GM18502 (cell line): ENCODE measurements around the gene RAF1.
"Not testable (repeated sequence)": the region's sequence is repeated elsewhere in the genome, so short reads cannot be mapped to it uniquely, and the experiment has no call there.

Experiments used
- ATAC-seq: cut with Tn5 transposase; IDR thresholded peaks from one replicate; pipeline ENCODE4 v1.9.1; 2021; ENCODE audit warnings: mild to moderate bottlenecking; ENCODE audit not compliant: unreplicated experiment, poor library complexity

The RAF1 gene

GRCh38 chr3:12569836-12570235, 94.1 kb downstream of the RAF1 start:
- ATAC-seq = no peak

- no peak for ATAC-seq
Observed at GRCh38 chr3:12568747-12569146, 95.2 kb downstream of the RAF1 start.

GRCh38 chr3:12566976-12567375, 96.9 kb downstream of the RAF1 start:
- ATAC-seq = no peak

GRCh38 chr3:12562451-12562850, 101.5 kb downstream of the RAF1 start:
- no peak for ATAC-seq

GRCh38 chr3:12561397-12561796, 102.5 kb downstream of the RAF1 start:
- ATAC-seq = no peak

GRCh38 chr3:12560505-12561190, 103.3 kb downstream of the RAF1 start:
- peak; percentile 40 for ATAC-seq

GRCh38 chr3:12559520-12559919, 104.4 kb downstream of the RAF1 start:
- ATAC-seq = no peak

- ATAC-seq = no peak
Observed at GRCh38 chr3:12558706-12559105, 105.2 kb downstream of the RAF1 start.

GRCh38 chr3:12557473-12558100, 106.3 kb downstream of the RAF1 start:
- ATAC-seq = no peak

GRCh38 chr3:12556690-12557472, 107.0 kb downstream of the RAF1 start, which contains the start of gene MKRN2:
Gene MKRN2, plus strand, starts transcription at chr3:12557087. Its CDS starts 64 bp downstream, at chr3:12557151.
- ATAC-seq = peak; percentile 85

- ATAC-seq = no peak
Observed at GRCh38 chr3:12556314-12556689, 107.6 kb downstream of the RAF1 start.

- ATAC-seq = no peak
Observed at GRCh38 chr3:12553921-12554391, 110.0 kb downstream of the RAF1 start.

- ATAC-seq = no peak
Observed at GRCh38 chr3:12549971-12550760, 113.8 kb downstream of the RAF1 start.

- ATAC-seq = no peak
Observed at GRCh38 chr3:12545473-12545791, 118.5 kb downstream of the RAF1 start, which contains the start of gene MKRN2OS. Gene MKRN2OS, minus strand, starts transcription at chr3:12545499. Its CDS starts 35 bp downstream, at chr3:12545464.

GRCh38 chr3:12544652-12545472, 119.1 kb downstream of the RAF1 start:
- no peak for ATAC-seq

- ATAC-seq = not testable (repeated sequence)
Observed at GRCh38 chr3:12543497-12543896, 120.4 kb downstream of the RAF1 start.

GRCh38 chr3:12541625-12542024, 122.3 kb downstream of the RAF1 start:
- ATAC-seq = no peak

- no peak for ATAC-seq
Observed at GRCh38 chr3:12536423-12536822, 127.5 kb downstream of the RAF1 start.
